ENCODE measurements around the gene PPP1R14D.

PPP1R14D gene

GRCh38 chr15:40796041-40796440 lies 32.5 kb downstream of the PPP1R14D start:
- Histone ChIP-seq H3K36me3 (replicated peaks; ENCODE audit: insufficient read depth, low read length) (no peaks in the 10 kb centered on the region), H3K9me2 (replicated peaks; ENCODE audit: insufficient read depth, low read length) (no peaks in the 10 kb centered on the region), H3K27ac (ENCODE audit: low read length) (no peak overlapping the region), H3K79me2 (ENCODE audit: low read length) (peaks cover 5% of the 10 kb centered on the region; the same call in 1 of the 2 replicates), H2AFZ (ENCODE audit: low read length) (no peak overlapping the region), H3K4me2 (ENCODE audit: low read depth, low read length) (no peak overlapping the region), H3K4me3 (ENCODE audit: low read length) (no peak overlapping the region), H3K4me1 (ENCODE audit: low read length) (no peaks in the 10 kb centered on the region), H4K20me1 (ENCODE audit: insufficient read depth, low read length) (no peaks in the 10 kb centered on the region), H3K27me3 (replicated peaks; ENCODE audit: insufficient read depth, low read length) (no peaks in the 10 kb centered on the region), H3F3A (ENCODE audit: insufficient read depth, low read length) (no peaks in the 10 kb centered on the region), H3K9ac (ENCODE audit: low read length) (no peak overlapping the region), H3K9me3 (replicated peaks; ENCODE audit: insufficient read depth, low read length) (no peaks in the 10 kb centered on the region)
- no peak for DNase-seq
- TF ChIP-seq CTCF (IDR thresholded peaks at IDR 0.05; ENCODE audit: low read length) = no peak
- no peak for TF ChIP-seq EZH2phosphoT487 (IDR thresholded peaks at IDR 0.05; ENCODE audit: low read length)
- TF ChIP-seq EZH2 (optimal IDR thresholded peaks at IDR 0.05; ENCODE audit: low read depth, low read length) = no peak

GRCh38 chr15:40793216-40793989 lies 35.1 kb downstream of the PPP1R14D start:
- no peak overlapping the region for H3K4me3 ChIP-seq (ENCODE audit: low read length)
- H3F3A ChIP-seq (ENCODE audit: insufficient read depth, low read length) = no peaks in the 10 kb centered on the region
- no peaks in the 10 kb centered on the region for H4K20me1 ChIP-seq (ENCODE audit: insufficient read depth, low read length)
- no peaks in the 10 kb centered on the region for H3K27me3 ChIP-seq (replicated peaks; ENCODE audit: insufficient read depth, low read length)
- no peaks in the 10 kb centered on the region for H3K9me3 ChIP-seq (replicated peaks; ENCODE audit: insufficient read depth, low read length)
- no peaks in the 10 kb centered on the region for H3K4me1 ChIP-seq (ENCODE audit: low read length)
- no peak for DNase-seq
- no peak overlapping the region for H2AFZ ChIP-seq (ENCODE audit: low read length)
- H3K9ac ChIP-seq (ENCODE audit: low read length) = no peak overlapping the region
- TF ChIP-seq EZH2phosphoT487 (IDR thresholded peaks at IDR 0.05; ENCODE audit: low read length) (no peak), CTCF (IDR thresholded peaks at IDR 0.05; ENCODE audit: low read length) (no peak)
- no peaks in the 10 kb centered on the region for H3K9me2 ChIP-seq (replicated peaks; ENCODE audit: insufficient read depth, low read length)
- no peak overlapping the region for H3K27ac ChIP-seq (ENCODE audit: low read length)
- no peaks in the 10 kb centered on the region for H3K36me3 ChIP-seq (replicated peaks; ENCODE audit: insufficient read depth, low read length)
- no peak overlapping the region for H3K4me2 ChIP-seq (ENCODE audit: low read depth, low read length)
- H3K79me2 ChIP-seq (ENCODE audit: low read length) = peaks cover 5% of the 10 kb centered on the region; the same call in 1 of the 2 replicates

GRCh38 chr15:40792394-40792793 lies 36.1 kb downstream of the PPP1R14D start:
- H2AFZ ChIP-seq (ENCODE audit: low read length) = no peak overlapping the region
- no peak overlapping the region for H3K9ac ChIP-seq (ENCODE audit: low read length)
- H3K27ac ChIP-seq (ENCODE audit: low read length) = no peak overlapping the region
- no peaks in the 10 kb centered on the region for H3K4me1 ChIP-seq (ENCODE audit: low read length)
- H3F3A ChIP-seq (ENCODE audit: insufficient read depth, low read length) = no peaks in the 10 kb centered on the region
- H4K20me1 ChIP-seq (ENCODE audit: insufficient read depth, low read length) = no peaks in the 10 kb centered on the region
- H3K4me2 ChIP-seq (ENCODE audit: low read depth, low read length) = no peak overlapping the region
- H3K79me2 ChIP-seq (ENCODE audit: low read length) = peaks cover 5% of the 10 kb centered on the region; the same call in 1 of the 2 replicates
- no peaks in the 10 kb centered on the region for H3K9me3 ChIP-seq (replicated peaks; ENCODE audit: insufficient read depth, low read length)
- no peak overlapping the region for H3K4me3 ChIP-seq (ENCODE audit: low read length)
- DNase-seq = no peak
- no peaks in the 10 kb centered on the region for H3K36me3 ChIP-seq (replicated peaks; ENCODE audit: insufficient read depth, low read length)
- no peak for TF ChIP-seq EZH2phosphoT487 (IDR thresholded peaks at IDR 0.05; ENCODE audit: low read length)
- no peak for TF ChIP-seq CTCF (IDR thresholded peaks at IDR 0.05; ENCODE audit: low read length)
- no peak for TF ChIP-seq EZH2 (optimal IDR thresholded peaks at IDR 0.05; ENCODE audit: low read depth, low read length)
- H3K27me3 ChIP-seq (replicated peaks; ENCODE audit: insufficient read depth, low read length) = no peaks in the 10 kb centered on the region
- H3K9me2 ChIP-seq (replicated peaks; ENCODE audit: insufficient read depth, low read length) = no peaks in the 10 kb centered on the region

Data from MM.1S (cell line).